CD4-positive, alpha-beta memory T cell (primary cell): ENCODE results near the gene ODAD4. TPM values are rescaled to one million over a fixed set of nuclear protein-coding genes. Genes with fewer than 3 reads are reported as not detected.

ENCODE experiments used
- CTCF ChIA-PET: fragments of 350-600 bp; sonication (Branson Sonifier 250); formaldehyde crosslinking; loops from one replicate; lab custom pipeline; 2021; ENCODE audit warnings: inconsistent platforms; ENCODE audit not compliant: partially characterized antibody; lab: Charles Lee
- POLR2A ChIA-PET: fragments of 350-600 bp; sonication (Branson Sonifier 250); formaldehyde crosslinking; loops from one replicate; lab custom pipeline; 2021; ENCODE audit not compliant: partially characterized antibody; lab: Charles Lee
- DNase-seq, 5 donors: peaks; one replicate each; pipeline versions ENCODE4 v3.0.0 to v3.0.0-alpha.2; 2020 to 2022; ENCODE audit warnings: mixed read lengths in 1 of 5
- H3K27ac ChIP-seq: one replicate; pipeline ENCODE4 v1.7.0; 2013; ENCODE audit warnings: low read depth, low read length
- H3K27me3 ChIP-seq: 2 replicates; pipeline ENCODE4 v1.7.0; 2013; ENCODE audit warnings: mild to moderate bottlenecking, low read length, moderate library complexity; ENCODE audit not compliant: insufficient read depth
- H3K36me3 ChIP-seq: 2 replicates; pipeline ENCODE4 v1.7.0; 2013; ENCODE audit warnings: mild to moderate bottlenecking, low read length, moderate library complexity; ENCODE audit not compliant: insufficient read depth
- H3K4me1 ChIP-seq: 2 replicates; pipeline ENCODE4 v1.7.0; 2013; ENCODE audit warnings: mild to moderate bottlenecking, low read length, moderate library complexity; ENCODE audit not compliant: insufficient read depth
- H3K4me3 ChIP-seq, 2 donors: one replicate each; pipeline ENCODE4 v1.7.0; 2013; ENCODE audit warnings: low read length in 2 of 2, mild to moderate bottlenecking in 1 of 2
- H3K9me3 ChIP-seq, 2 donors: one replicate each; pipeline ENCODE4 v1.7.0; 2013; ENCODE audit warnings: low read length in 2 of 2, control low read depth in 1 of 2; ENCODE audit not compliant: control insufficient read depth in 1 of 2
- H3K27ac Mint-ChIP-seq, 7 donors: one replicate each; pipeline ENCODE4 v1.8.0; 2020 to 2021; ENCODE audit warnings: mixed read lengths in 7 of 7, mild to moderate bottlenecking in 6 of 7, inconsistent platforms in 3 of 7, moderate library complexity in 3 of 7
- H3K27me3 Mint-ChIP-seq, 2 donors: one replicate each; pipeline ENCODE4 v1.8.0; 2020 to 2021; ENCODE audit warnings: mixed read lengths in 2 of 2
- H3K36me3 Mint-ChIP-seq, 2 donors: one replicate each; pipeline ENCODE4 v1.8.0; 2020 to 2021; ENCODE audit warnings: mixed read lengths in 2 of 2, inconsistent platforms in 1 of 2, mild to moderate bottlenecking in 1 of 2
- H3K4me1 Mint-ChIP-seq, 4 donors: one replicate each; pipeline ENCODE4 v1.8.0; 2020 to 2021; ENCODE audit warnings: mixed read lengths in 4 of 4, mild to moderate bottlenecking in 1 of 4
- H3K4me3 Mint-ChIP-seq, 8 donors: one replicate each; pipeline ENCODE4 v1.8.0; 2020 to 2021; ENCODE audit warnings: mixed read lengths in 8 of 8, mild to moderate bottlenecking in 7 of 8, moderate library complexity in 6 of 8, inconsistent platforms in 3 of 8
- H3K9me3 Mint-ChIP-seq, 8 donors: one replicate each; pipeline ENCODE4 v1.8.0; 2020 to 2021; ENCODE audit warnings: mixed read lengths in 8 of 8, mild to moderate bottlenecking in 5 of 8, inconsistent platforms in 3 of 8, moderate library complexity in 1 of 8
- intact Hi-C: fragments of 100-400 bp; cut with micrococcal nuclease; formaldehyde crosslinking; loops from one replicate; pipeline ENCODE4 v1.15.1; 2023
- polyA plus RNA-seq, 2 donors: library from polyadenylated mRNA; unstranded; fragments of 300-500 nt; fragmentation: Illumina TruSeq; gene quantifications; one replicate each; pipeline ENCODE4 v1.2.3, GENCODE V29; 2021
- total RNA-seq, 2 experiments: library from RNA; stranded (reverse); gene quantifications; one replicate each; pipeline ENCODE4 v1.2.3, GENCODE V29; 2021

ODAD4 gene
- total and polyA plus RNA-seq, 4 experiments from 2014 or later, result 0.11 to 0.20 TPM; not detected in 2

- Histone ChIP-seq H3K36me3 (peaks cover 56% of the 10 kb centered on the region), H3K27ac (no peak overlapping the region), H3K4me3 (no peak overlapping the region), H3K27me3 (no peaks in the 10 kb centered on the region), H3K9me3 (no peaks in the 10 kb centered on the region), H3K4me1 (peaks cover 8% of the 10 kb centered on the region)
- Mint-ChIP-seq H3K4me3 (no peak overlapping the region), H3K27ac (peak overlapping the region in 4 of 7 donors; percentile 32 to 57 (median 44)), H3K4me1 (peaks cover 12 to 23% (median 13%) of the 10 kb centered on the region in 4 donors), H3K27me3 (no peaks in the 10 kb centered on the region), H3K9me3 (no peaks in the 10 kb centered on the region), H3K36me3 (peaks cover 30 to 69% of the 10 kb centered on the region in 2 donors)
- POLR2A ChIA-PET, result interaction anchor here (1.4 kb wide), 1 partner anchor 56 kb away, joined by 3 read pairs; the partner anchor contains the start of gene ACLY
- DNase-seq, result no peak
- intact Hi-C loops, result no loop called here
- CTCF ChIA-PET, result interaction anchor here (1.8 kb wide), 1 partner anchor 10 kb away, joined by 6 read pairs; no protein-coding TSS in a partner anchor
These were observed 44.2 kb downstream of the ODAD4 start for GRCh38 chr17:41974658-41975057.

DNA sequence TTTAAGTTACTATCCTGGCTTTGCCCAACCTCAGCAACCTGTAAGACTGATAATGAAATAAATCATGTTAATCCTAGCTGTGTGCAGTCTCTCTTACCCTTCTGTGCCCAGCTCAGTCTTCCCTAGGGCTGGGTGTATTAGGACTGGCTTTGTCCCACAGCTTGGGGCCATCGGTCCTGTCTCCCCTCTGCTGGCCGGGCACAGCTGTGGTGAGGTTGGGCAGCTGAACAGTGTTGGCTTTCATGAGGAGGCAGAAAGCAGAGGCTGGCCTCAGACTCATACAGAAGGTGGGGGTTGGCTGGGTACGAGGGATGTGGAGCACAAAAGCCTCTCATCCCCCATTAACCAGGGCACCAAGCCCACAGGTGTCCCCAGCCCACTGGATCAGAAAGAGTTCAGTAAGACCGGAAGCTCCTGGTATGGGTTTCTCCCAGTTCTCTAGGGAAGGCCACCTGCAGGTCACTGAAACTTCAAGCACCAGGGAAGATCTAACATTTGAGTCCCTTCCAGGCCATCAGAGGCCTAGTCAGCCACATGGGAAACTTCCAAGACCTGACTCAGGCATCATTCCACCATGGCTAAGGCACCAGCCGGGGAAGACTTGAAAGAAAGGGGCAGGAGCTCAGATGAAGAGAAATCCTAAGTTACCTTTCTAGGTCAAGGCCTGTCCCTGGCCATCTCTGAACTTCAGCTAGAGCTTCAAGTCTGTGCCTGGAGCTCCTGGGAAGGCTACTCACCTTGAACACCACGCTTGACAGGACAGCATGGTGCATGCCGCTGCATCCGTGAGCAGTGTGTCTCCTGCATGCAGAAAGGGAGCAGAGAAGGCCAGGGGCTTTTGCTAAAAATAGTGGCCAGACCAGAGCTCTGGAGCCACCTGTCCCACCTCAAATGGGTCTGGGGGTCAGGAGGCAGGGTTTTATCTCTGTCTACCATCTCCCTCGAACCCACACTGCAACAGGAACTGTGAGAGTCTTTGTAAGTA is 45.0 kb downstream of the ODAD4 start:
- H3K27ac ChIP-seq, result no peak overlapping the region
- H3K4me1 ChIP-seq, result peaks cover 8% of the 10 kb centered on the region
- H3K9me3 ChIP-seq, result no peaks in the 10 kb centered on the region
- H3K27ac Mint-ChIP-seq, result peak overlapping the region in 1 of 7 donors; percentile 27
- peaks cover 10 to 23% (median 12%) of the 10 kb centered on the region in 4 donors for H3K4me1 Mint-ChIP-seq
- intact Hi-C loops, result no loop called here
- H3K9me3 Mint-ChIP-seq, result no peaks in the 10 kb centered on the region
- no peaks in the 10 kb centered on the region for H3K27me3 Mint-ChIP-seq
- no peaks in the 10 kb centered on the region for H3K27me3 ChIP-seq
- ChIA-PET CTCF (interaction anchor here (1.2 to 1.8 kb wide), 2 partner anchors 10 to 12 kb away, joined by 6 read pairs; no protein-coding TSS in a partner anchor), POLR2A (interaction anchor here (1.1 to 1.4 kb wide), 2 partner anchors 9 to 57 kb away, joined by 3 to 7 read pairs; partner anchors contain the start of genes ACLY and CNP)
- peaks cover 57% of the 10 kb centered on the region for H3K36me3 ChIP-seq
- H3K36me3 Mint-ChIP-seq, result peaks cover 30 to 71% of the 10 kb centered on the region in 2 donors
- no peak overlapping the region for H3K4me3 Mint-ChIP-seq
- no peak for DNase-seq
- no peak overlapping the region for H3K4me3 ChIP-seq

DNA sequence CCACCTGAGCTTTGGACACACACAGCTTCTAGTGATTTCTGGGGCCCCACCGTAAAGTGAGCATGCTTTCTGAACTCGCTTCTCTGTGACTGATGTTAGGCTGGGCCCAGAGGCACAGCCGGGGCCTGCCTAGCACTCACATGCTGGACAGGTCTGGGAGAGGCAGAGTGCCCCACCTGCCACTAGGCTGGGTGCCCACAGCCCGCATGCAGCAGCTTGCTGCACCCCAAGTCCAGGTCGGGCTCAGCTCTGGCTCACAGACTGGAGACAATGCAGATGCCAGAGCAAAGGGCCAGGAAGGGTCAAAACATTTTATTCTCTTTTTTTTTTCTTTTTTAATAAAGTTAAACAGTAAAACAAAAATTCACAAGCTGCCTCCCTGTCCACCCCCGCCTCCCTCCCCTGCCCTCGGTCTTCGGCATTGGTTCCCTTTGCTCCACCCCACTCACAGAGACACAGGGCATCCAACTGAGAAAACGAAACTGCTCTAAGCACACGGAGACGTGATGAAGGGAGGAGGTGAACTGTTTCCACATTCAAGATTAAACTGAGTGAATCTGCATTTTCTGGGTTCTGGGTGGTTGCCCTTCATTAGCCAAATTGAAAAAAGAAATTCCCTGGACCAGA is 45.8 kb downstream of the ODAD4 start:
- peak overlapping the region in 1 of 8 donors; percentile 26 for H3K4me3 Mint-ChIP-seq
- peak overlapping the region in 6 of 7 donors; percentile 48 to 85 (median 68) for H3K27ac Mint-ChIP-seq
- POLR2A ChIA-PET, result interaction anchor here (1.1 kb wide), 1 partner anchor 10 kb away, joined by 7 read pairs; the partner anchor contains the start of gene CNP
- intact Hi-C loops, result no loop called here
- DNase-seq, result no peak
- no peaks in the 10 kb centered on the region for H3K9me3 Mint-ChIP-seq
- no peaks in the 10 kb centered on the region for H3K27me3 Mint-ChIP-seq
- no peaks in the 10 kb centered on the region for H3K9me3 ChIP-seq
- H3K36me3 Mint-ChIP-seq, result peaks cover 34 to 72% of the 10 kb centered on the region in 2 donors
- no peak overlapping the region for H3K27ac ChIP-seq
- H3K4me1 ChIP-seq, result no peaks in the 10 kb centered on the region
- CTCF ChIA-PET, result interaction anchor here (1.0 to 1.2 kb wide), 2 partner anchors 13 to 145 kb away, joined by 3 to 6 read pairs; no protein-coding TSS in a partner anchor
- no peak overlapping the region for H3K4me3 ChIP-seq
- no peaks in the 10 kb centered on the region for H3K27me3 ChIP-seq
- peaks cover 60% of the 10 kb centered on the region for H3K36me3 ChIP-seq
- peaks cover 7 to 18% (median 8%) of the 10 kb centered on the region in 4 donors for H3K4me1 Mint-ChIP-seq

DNA sequence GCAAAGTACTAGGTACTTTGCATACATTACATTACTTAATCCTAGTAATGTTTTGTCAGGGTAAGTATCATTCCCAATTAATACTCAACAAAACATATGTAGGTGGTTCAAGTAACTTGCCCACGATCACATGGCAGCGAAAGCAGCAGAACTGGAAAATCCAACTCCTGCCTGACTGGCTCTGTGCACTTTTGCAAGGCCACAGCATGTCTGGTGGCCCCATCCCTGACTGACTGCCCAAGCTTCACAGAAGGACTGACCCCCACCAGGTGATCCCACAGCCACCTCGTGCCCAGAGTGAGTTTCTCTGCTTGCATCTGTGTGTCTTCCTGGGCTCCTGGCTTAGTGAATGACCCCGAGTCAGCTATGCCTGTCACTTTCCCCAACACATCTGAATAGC is 47.6 kb downstream of the ODAD4 start:
- Mint-ChIP-seq H3K36me3 (peaks cover 39 to 77% of the 10 kb centered on the region in 2 donors), H3K27ac (peak overlapping the region in 2 of 7 donors; percentile 13 to 42), H3K9me3 (no peaks in the 10 kb centered on the region), H3K27me3 (no peaks in the 10 kb centered on the region), H3K4me3 (no peak overlapping the region), H3K4me1 (peaks cover 0 to 10% (median 4%) of the 10 kb centered on the region in 4 donors)
- H3K27ac ChIP-seq, result no peak overlapping the region
- H3K36me3 ChIP-seq, result peaks cover 65% of the 10 kb centered on the region
- H3K4me3 ChIP-seq, result no peak overlapping the region
- no peak for DNase-seq
- no peaks in the 10 kb centered on the region for H3K27me3 ChIP-seq
- CTCF ChIA-PET, result no interaction called here
- H3K4me1 ChIP-seq, result no peaks in the 10 kb centered on the region
- intact Hi-C loops, result no loop called here
- POLR2A ChIA-PET, result no interaction called here
- H3K9me3 ChIP-seq, result no peaks in the 10 kb centered on the region

DNA sequence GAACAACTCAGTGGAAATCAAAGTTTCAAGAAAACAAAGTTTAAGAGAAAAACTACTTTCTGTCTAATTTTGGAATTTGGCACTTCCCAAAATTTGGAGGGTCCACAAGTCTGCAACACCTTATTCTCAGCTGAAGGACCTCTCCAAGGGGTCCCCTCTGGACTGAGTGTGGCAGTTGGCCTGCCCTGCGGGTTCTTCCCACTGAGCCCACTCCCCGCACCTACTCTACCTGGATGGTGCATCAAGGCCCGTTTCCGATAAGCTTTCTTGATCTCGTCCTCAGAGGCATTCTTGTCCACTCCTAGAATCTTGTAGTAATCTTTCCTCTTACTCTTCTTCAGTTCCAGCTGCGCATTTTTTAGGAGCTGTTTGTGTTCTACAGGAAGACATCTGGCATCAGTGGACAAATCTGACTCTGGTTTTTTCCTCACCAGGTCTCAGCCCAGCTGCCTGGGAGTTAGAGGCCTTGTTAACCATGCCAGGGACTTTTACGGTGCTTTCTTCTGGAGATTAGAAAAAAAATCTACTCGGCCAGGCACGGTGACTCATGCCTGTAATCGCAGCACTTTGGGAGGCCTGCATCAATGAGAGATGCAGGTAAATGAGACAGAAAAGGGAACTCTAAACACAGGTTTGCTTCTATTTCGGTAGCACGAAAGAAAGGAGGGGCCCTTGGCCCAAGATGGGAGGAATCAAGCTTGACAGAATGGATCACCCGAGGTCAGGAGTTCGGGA is 51.8 kb downstream of the ODAD4 start:
- H3K27ac Mint-ChIP-seq, result peak overlapping the region in 5 of 7 donors; percentile 29 to 80 (median 53)
- no peak overlapping the region for H3K27ac ChIP-seq
- no peaks in the 10 kb centered on the region for H3K4me1 ChIP-seq
- intact Hi-C loops, result no loop called here
- peaks cover 0 to 5% (median 2%) of the 10 kb centered on the region in 4 donors for H3K4me1 Mint-ChIP-seq
- no peak for DNase-seq
- H3K36me3 ChIP-seq, result peaks cover 49% of the 10 kb centered on the region
- no peaks in the 10 kb centered on the region for H3K9me3 ChIP-seq
- no peaks in the 10 kb centered on the region for H3K27me3 Mint-ChIP-seq
- peaks cover 0 to 3% (median 0%) of the 10 kb centered on the region in 8 donors for H3K9me3 Mint-ChIP-seq
- H3K27me3 ChIP-seq, result no peaks in the 10 kb centered on the region
- no peak overlapping the region for H3K4me3 ChIP-seq
- ChIA-PET CTCF (interaction anchor here (1.4 kb wide), 1 partner anchor 18 kb away, joined by 3 read pairs; no protein-coding TSS in a partner anchor), POLR2A (interaction anchor here (1.6 kb wide), 1 partner anchor 16 kb away, joined by 6 read pairs; the partner anchor contains the start of gene CNP)
- no peak overlapping the region for H3K4me3 Mint-ChIP-seq
- H3K36me3 Mint-ChIP-seq, result peaks cover 44 to 77% of the 10 kb centered on the region in 2 donors

GRCh38 chr17:41984454-41984853 is 54.0 kb downstream of the ODAD4 start:
- H3K27ac Mint-ChIP-seq, result no peak overlapping the region

More at GRCh38 chr17:41984454-41984853, 54.0 kb downstream of the ODAD4 start:
- ChIA-PET CTCF (no interaction called here), POLR2A (no interaction called here)
- DNase-seq, result no peak
- Mint-ChIP-seq H3K9me3 (peaks cover 0 to 3% (median 0%) of the 10 kb centered on the region in 8 donors), H3K27me3 (no peaks in the 10 kb centered on the region), H3K4me3 (no peak overlapping the region), H3K4me1 (no peaks in the 10 kb centered on the region), H3K36me3 (peaks cover 48 to 84% of the 10 kb centered on the region in 2 donors)
- peaks cover 60% of the 10 kb centered on the region for H3K36me3 ChIP-seq
- H3K4me1 ChIP-seq, result no peaks in the 10 kb centered on the region
- no peaks in the 10 kb centered on the region for H3K27me3 ChIP-seq
- no peaks in the 10 kb centered on the region for H3K9me3 ChIP-seq
- intact Hi-C loops, result no loop called here
- H3K4me3 ChIP-seq, result no peak overlapping the region
- H3K27ac ChIP-seq, result no peak overlapping the region
